Loucy (cell line): Measurements from ENCODE around the gene NOX1.

ENCODE experiments used
- H2AFZ ChIP-seq: fragments of 200-600 bp; sonication (generic); 2 replicates; pipeline ENCODE4 v1.6.0; 2016; ENCODE audit warnings: antibody characterized with exemption, mild to moderate bottlenecking, low read length, moderate library complexity
- H3F3A ChIP-seq: fragments of 200-600 bp; 2 replicates; pipeline ENCODE4 v1.6.0; 2016; ENCODE audit warnings: antibody characterized with exemption, low read depth, mild to moderate bottlenecking
- H3K27me3 ChIP-seq: fragments of 200-600 bp; sonication (generic); 2 replicates; pipeline ENCODE4 v1.6.1; 2014; ENCODE audit warnings: low read length, mild to moderate bottlenecking; ENCODE audit not compliant: insufficient read depth, poor library complexity, severe bottlenecking
- H3K36me3 ChIP-seq: fragments of 200-600 bp; sonication (generic); 2 replicates; pipeline ENCODE4 v1.6.1; 2016; ENCODE audit warnings: low read length; ENCODE audit not compliant: insufficient read depth
- H3K4me1 ChIP-seq: fragments of 200-600 bp; sonication (generic); 2 replicates; pipeline ENCODE4 v1.5.1; 2014; ENCODE audit warnings: low read length, mild to moderate bottlenecking; ENCODE audit not compliant: insufficient read depth, poor library complexity, severe bottlenecking
- H3K4me2 ChIP-seq: fragments of 200-600 bp; sonication (generic); 2 replicates; pipeline ENCODE4 v1.6.0; 2014; ENCODE audit warnings: antibody characterized with exemption, low read length, low read depth, mild to moderate bottlenecking; ENCODE audit not compliant: poor library complexity, severe bottlenecking
- H3K4me3 ChIP-seq: fragments of 200-600 bp; sonication (generic); 2 replicates; pipeline ENCODE4 v1.5.1; 2014; ENCODE audit warnings: low read length, mild to moderate bottlenecking, mixed read lengths; ENCODE audit not compliant: poor library complexity, severe bottlenecking
- H3K79me2 ChIP-seq: fragments of 200-600 bp; sonication (generic); 2 replicates; pipeline ENCODE4 v1.6.1; 2014; ENCODE audit warnings: low read length; ENCODE audit not compliant: insufficient read depth
- H3K9ac ChIP-seq: fragments of 200-600 bp; sonication (generic); 2 replicates; pipeline ENCODE4 v1.6.0; 2014; ENCODE audit warnings: mild to moderate bottlenecking, low read depth, low read length, moderate library complexity; ENCODE audit not compliant: poor library complexity, severe bottlenecking
- H3K9me2 ChIP-seq: fragments of 200-600 bp; sonication (generic); replicated peaks from 2 replicates; pipeline ENCODE4 v1.6.1; 2016; ENCODE audit warnings: low read depth, low read length, mixed read lengths
- H3K9me3 ChIP-seq: fragments of 200-600 bp; sonication (generic); 2 replicates; pipeline ENCODE4 v1.6.1; 2014; ENCODE audit warnings: mild to moderate bottlenecking, antibody characterized with exemption, low read length, low read depth; ENCODE audit not compliant: insufficient read depth
- H4K20me1 ChIP-seq: fragments of 200-600 bp; sonication (generic); 2 replicates; pipeline ENCODE4 v1.6.0; 2014; ENCODE audit warnings: antibody characterized with exemption, low read length, mild to moderate bottlenecking; ENCODE audit not compliant: insufficient read depth, poor library complexity, severe bottlenecking
- EZH2phosphoT487 ChIP-seq: fragments of 200-600 bp; IDR thresholded peaks from 2 replicates; pipeline ENCODE4 v1.6.1; 2018; ENCODE audit warnings: antibody characterized with exemption, mild to moderate bottlenecking, moderate library complexity, borderline replicate concordance
- TF ChIP-seq, protein P1 (sequence below): fragments of 200-600 bp; sonication (generic); conservative IDR thresholded peaks from 2 replicates; pipeline ENCODE4 v1.5.1; 2014; ENCODE audit warnings: mild to moderate bottlenecking, antibody characterized with exemption, low read length

The NOX1 gene

DNA sequence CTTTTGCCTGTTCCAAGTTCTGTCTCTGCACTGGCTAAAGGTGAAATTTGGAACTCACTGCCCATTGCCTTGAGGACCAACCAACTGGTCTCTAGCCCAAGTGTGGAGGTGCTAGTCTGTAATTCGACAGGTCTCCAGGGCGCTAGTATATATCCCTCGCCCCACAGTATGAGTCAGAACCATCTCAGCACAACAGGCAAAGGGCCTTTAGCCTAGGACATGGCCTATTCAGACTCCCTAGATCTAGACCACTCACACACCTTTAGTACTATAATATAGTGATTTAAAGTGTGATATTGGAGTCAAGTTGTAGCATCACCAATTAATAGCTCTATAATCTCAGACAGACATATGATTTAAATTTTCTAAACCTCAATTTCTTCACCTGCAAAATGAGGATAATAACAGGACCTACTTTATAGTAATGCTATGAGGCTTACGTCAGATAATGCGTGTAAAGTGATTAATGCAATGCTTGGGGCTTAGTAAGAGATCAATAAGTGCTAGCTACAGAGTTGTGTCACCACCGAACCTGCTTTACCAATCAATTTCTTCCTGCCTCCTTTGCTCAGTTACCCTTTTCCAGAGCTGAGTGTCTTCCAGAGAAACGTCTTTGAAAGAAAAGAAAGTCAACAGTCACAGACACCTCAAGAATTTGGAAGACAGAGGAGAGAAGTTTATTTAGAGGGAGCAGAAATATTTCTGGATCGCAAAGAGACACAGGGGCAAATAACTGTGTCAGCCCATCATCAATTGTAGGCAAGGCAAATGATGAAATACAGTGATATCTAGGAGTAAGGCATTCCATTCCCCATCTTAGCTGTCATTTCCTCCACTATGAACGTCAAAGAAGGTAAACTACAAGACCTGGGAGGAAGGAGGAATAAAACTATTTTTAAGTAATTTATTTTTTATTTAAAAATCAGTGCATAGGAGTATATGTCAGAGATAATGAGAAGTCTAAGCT, 2.3 kb downstream of the NOX1 start:
- Histone ChIP-seq H3K79me2 (no peaks in the 10 kb centered on the region), H3K9ac (no peak overlapping the region), H3K27me3 (no peaks in the 10 kb centered on the region), H3K4me3 (no peak overlapping the region), H3F3A (no peaks in the 10 kb centered on the region), H4K20me1 (no peaks in the 10 kb centered on the region), H3K9me2 (no peaks in the 10 kb centered on the region), H2AFZ (no peak overlapping the region), H3K9me3 (no peaks in the 10 kb centered on the region), H3K4me2 (no peak overlapping the region), H3K36me3 (no peaks in the 10 kb centered on the region), H3K4me1 (no peaks in the 10 kb centered on the region)
- TF ChIP-seq EZH2phosphoT487, result no peak
- TF ChIP-seq, protein P1, sequence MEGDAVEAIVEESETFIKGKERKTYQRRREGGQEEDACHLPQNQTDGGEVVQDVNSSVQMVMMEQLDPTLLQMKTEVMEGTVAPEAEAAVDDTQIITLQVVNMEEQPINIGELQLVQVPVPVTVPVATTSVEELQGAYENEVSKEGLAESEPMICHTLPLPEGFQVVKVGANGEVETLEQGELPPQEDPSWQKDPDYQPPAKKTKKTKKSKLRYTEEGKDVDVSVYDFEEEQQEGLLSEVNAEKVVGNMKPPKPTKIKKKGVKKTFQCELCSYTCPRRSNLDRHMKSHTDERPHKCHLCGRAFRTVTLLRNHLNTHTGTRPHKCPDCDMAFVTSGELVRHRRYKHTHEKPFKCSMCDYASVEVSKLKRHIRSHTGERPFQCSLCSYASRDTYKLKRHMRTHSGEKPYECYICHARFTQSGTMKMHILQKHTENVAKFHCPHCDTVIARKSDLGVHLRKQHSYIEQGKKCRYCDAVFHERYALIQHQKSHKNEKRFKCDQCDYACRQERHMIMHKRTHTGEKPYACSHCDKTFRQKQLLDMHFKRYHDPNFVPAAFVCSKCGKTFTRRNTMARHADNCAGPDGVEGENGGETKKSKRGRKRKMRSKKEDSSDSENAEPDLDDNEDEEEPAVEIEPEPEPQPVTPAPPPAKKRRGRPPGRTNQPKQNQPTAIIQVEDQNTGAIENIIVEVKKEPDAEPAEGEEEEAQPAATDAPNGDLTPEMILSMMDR, result no peak

DNA sequence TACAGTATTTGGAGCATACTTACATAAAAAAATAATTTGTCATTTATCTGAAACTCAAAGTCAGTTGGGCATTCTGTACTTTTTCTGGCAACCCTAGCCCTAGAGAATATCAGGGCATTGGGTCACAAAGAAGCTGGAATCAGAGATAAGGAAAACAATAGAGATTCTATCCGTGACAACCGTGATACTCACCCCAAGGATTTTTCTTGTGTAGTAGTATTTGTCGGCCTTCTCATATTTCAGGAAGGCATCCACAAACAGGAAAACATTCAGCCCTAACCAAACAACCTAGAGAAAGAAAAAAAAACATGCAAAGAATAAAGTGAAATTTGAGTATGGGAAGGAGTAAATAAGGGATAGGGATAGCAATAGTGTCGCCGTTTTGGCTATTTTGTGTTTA, 3.6 kb downstream of the NOX1 start:
- no peaks in the 10 kb centered on the region for H3F3A ChIP-seq
- no peak overlapping the region for H2AFZ ChIP-seq
- no peak overlapping the region for H3K9ac ChIP-seq
- no peaks in the 10 kb centered on the region for H3K9me3 ChIP-seq
- no peak overlapping the region for H3K4me3 ChIP-seq
- no peaks in the 10 kb centered on the region for H3K4me1 ChIP-seq
- H3K9me2 ChIP-seq, result no peaks in the 10 kb centered on the region
- H3K36me3 ChIP-seq, result no peaks in the 10 kb centered on the region
- no peak overlapping the region for H3K4me2 ChIP-seq
- no peaks in the 10 kb centered on the region for H3K27me3 ChIP-seq
- TF ChIP-seq, protein P1, result no peak
- TF ChIP-seq EZH2phosphoT487, result no peak
- H4K20me1 ChIP-seq, result no peaks in the 10 kb centered on the region
- no peaks in the 10 kb centered on the region for H3K79me2 ChIP-seq

DNA sequence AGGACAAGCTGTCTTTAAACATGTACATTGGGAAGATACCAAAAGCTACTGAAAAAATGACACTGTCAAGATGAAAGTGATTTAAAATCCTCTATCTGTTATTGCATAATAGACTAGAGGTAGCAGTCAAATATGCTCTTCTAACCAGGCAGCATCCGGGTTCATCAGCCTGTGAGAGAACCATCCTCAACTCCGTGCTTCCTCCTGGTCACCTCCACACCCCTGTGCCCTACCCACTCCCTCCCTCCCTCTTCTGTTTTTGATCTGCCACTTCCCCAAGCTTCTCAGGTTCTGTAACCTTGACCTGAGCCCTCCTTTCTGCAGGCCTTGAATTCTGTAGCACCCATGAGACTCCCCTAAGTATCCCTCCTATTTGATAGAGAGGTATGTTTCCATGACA, 5.9 kb downstream of the NOX1 start:
- Histone ChIP-seq H3K9me3 (no peaks in the 10 kb centered on the region), H4K20me1 (no peaks in the 10 kb centered on the region), H2AFZ (no peak overlapping the region), H3K4me2 (no peak overlapping the region), H3K27me3 (no peaks in the 10 kb centered on the region), H3K4me1 (no peaks in the 10 kb centered on the region), H3K79me2 (no peaks in the 10 kb centered on the region), H3F3A (no peaks in the 10 kb centered on the region), H3K36me3 (no peaks in the 10 kb centered on the region), H3K4me3 (no peak overlapping the region), H3K9ac (no peak overlapping the region), H3K9me2 (no peaks in the 10 kb centered on the region)
- TF ChIP-seq, protein P1, result no peak
